ENCODE measurements around the gene SEMA4D. TPM values are rescaled to one million over a fixed set of nuclear protein-coding genes. Genes with fewer than 3 reads are reported as not detected.
A peak's percentile ranks its signal among the peaks of the same experiment; 100 is the strongest.

Gene SEMA4D
- total RNA-seq, 1 donor from 2014 or later: 79.7 TPM

- intact Hi-C loops (cut with micrococcal nuclease): no loop called here
- no peak for ATAC-seq (ENCODE audit: low read depth)
Observed at GRCh38 chr9:89461265-89461664, 36.6 kb downstream of the SEMA4D start.

GRCh38 chr9:89460551-89460950 is 37.4 kb downstream of the SEMA4D start:
- Mint-ChIP-seq H3K36me3 (ENCODE audit: low read depth) (peaks cover 19% of the 10 kb centered on the region), H3K9me3 (no peaks in the 10 kb centered on the region), H3K27ac (no peak overlapping the region), H3K4me3 (no peak overlapping the region), H3K27me3 (no peaks in the 10 kb centered on the region), H3K4me1 (peaks cover 79% of the 10 kb centered on the region)
- intact Hi-C loops (cut with micrococcal nuclease): no loop called here
- ATAC-seq (ENCODE audit: low read depth): no peak
- TF ChIP-seq CTCF (IDR thresholded peaks at IDR 0.05): no peak
- ChIA-PET POLR2A (no interaction called here), CTCF (no interaction called here)
- no peak for DNase-seq

More at GRCh38 chr9:89461265-89461664, 36.6 kb downstream of the SEMA4D start:
- H3K4me1 Mint-ChIP-seq: peaks cover 79% of the 10 kb centered on the region
- no peak overlapping the region for H3K27ac Mint-ChIP-seq
- no peaks in the 10 kb centered on the region for H3K27me3 Mint-ChIP-seq
- peaks cover 18% of the 10 kb centered on the region for H3K36me3 Mint-ChIP-seq (ENCODE audit: low read depth)
- TF ChIP-seq CTCF (IDR thresholded peaks at IDR 0.05): no peak
- H3K4me3 Mint-ChIP-seq: no peak overlapping the region
- CTCF ChIA-PET: interaction anchor here (1.4 kb wide), 1 partner anchor 88 kb away, joined by 4 read pairs; no protein-coding TSS in a partner anchor
- DNase-seq: no peak
- H3K9me3 Mint-ChIP-seq: no peaks in the 10 kb centered on the region
- POLR2A ChIA-PET: no interaction called here

GRCh38 chr9:89458768-89459496 is 39.0 kb downstream of the SEMA4D start:
- intact Hi-C loops (cut with micrococcal nuclease): no loop called here
- H3K27ac Mint-ChIP-seq: no peak overlapping the region

GRCh38 chr9:89457376-89457855 is 40.5 kb downstream of the SEMA4D start:
- no peak overlapping the region for H3K4me3 Mint-ChIP-seq
- no peaks in the 10 kb centered on the region for H3K9me3 Mint-ChIP-seq
- H3K27me3 Mint-ChIP-seq: no peaks in the 10 kb centered on the region
- no peak for TF ChIP-seq CTCF (IDR thresholded peaks at IDR 0.05)
- ATAC-seq (ENCODE audit: low read depth): no peak
- DNase-seq: no peak
- POLR2A ChIA-PET: interaction anchor here (1.3 kb wide), 1 partner anchor 9 kb away, joined by 3 read pairs; no protein-coding TSS in a partner anchor
- H3K36me3 Mint-ChIP-seq (ENCODE audit: low read depth): peaks cover 34% of the 10 kb centered on the region
- CTCF ChIA-PET: interaction anchor here (1.5 kb wide), 1 partner anchor 91 kb away, joined by 3 read pairs; no protein-coding TSS in a partner anchor
- H3K27ac Mint-ChIP-seq: peak overlapping the region; percentile 30
- intact Hi-C loops (cut with micrococcal nuclease): no loop called here
- H3K4me1 Mint-ChIP-seq: peaks cover 69% of the 10 kb centered on the region

More at GRCh38 chr9:89458768-89459496, 39.0 kb downstream of the SEMA4D start:
- ChIA-PET POLR2A (no interaction called here), CTCF (no interaction called here)
- Mint-ChIP-seq H3K36me3 (ENCODE audit: low read depth) (peaks cover 29% of the 10 kb centered on the region), H3K9me3 (no peaks in the 10 kb centered on the region), H3K27me3 (no peaks in the 10 kb centered on the region), H3K4me1 (peaks cover 79% of the 10 kb centered on the region), H3K4me3 (no peak overlapping the region)
- no peak for ATAC-seq (ENCODE audit: low read depth)
- no peak for TF ChIP-seq CTCF (IDR thresholded peaks at IDR 0.05)
- no peak for DNase-seq

GRCh38 chr9:89455356-89455824 is 42.5 kb downstream of the SEMA4D start:
- peak; percentile 66 for ATAC-seq (ENCODE audit: low read depth)
- POLR2A ChIA-PET: interaction anchor here (1.4 kb wide), 1 partner anchor 87 kb away, joined by 5 read pairs; no protein-coding TSS in a partner anchor
- H3K4me1 Mint-ChIP-seq: peaks cover 59% of the 10 kb centered on the region
- peaks cover 43% of the 10 kb centered on the region for H3K36me3 Mint-ChIP-seq (ENCODE audit: low read depth)
- no peak for TF ChIP-seq CTCF (IDR thresholded peaks at IDR 0.05)
- H3K27ac Mint-ChIP-seq: peak overlapping the region; percentile 73
- DNase-seq: no peak
- CTCF ChIA-PET: interaction anchor here (1.9 kb wide), 1 partner anchor 94 kb away, joined by 5 read pairs; no protein-coding TSS in a partner anchor
- H3K9me3 Mint-ChIP-seq: no peaks in the 10 kb centered on the region
- intact Hi-C loops (cut with micrococcal nuclease): no loop called here
- no peaks in the 10 kb centered on the region for H3K27me3 Mint-ChIP-seq
- peak overlapping the region; percentile 42 for H3K4me3 Mint-ChIP-seq

Data from activated B cell treated with CpG ODN at 0.5 μM for 24 hours (primary cell).